ENCODE measurements around the gene PHLDB1. TPM values are rescaled to one million over a fixed set of nuclear protein-coding genes. Genes with fewer than 3 reads are reported as not detected.

PHLDB1 gene
- total RNA-seq, 6 donors from 2014 or later = 45.5 to 188 (median 100) TPM

DNA sequence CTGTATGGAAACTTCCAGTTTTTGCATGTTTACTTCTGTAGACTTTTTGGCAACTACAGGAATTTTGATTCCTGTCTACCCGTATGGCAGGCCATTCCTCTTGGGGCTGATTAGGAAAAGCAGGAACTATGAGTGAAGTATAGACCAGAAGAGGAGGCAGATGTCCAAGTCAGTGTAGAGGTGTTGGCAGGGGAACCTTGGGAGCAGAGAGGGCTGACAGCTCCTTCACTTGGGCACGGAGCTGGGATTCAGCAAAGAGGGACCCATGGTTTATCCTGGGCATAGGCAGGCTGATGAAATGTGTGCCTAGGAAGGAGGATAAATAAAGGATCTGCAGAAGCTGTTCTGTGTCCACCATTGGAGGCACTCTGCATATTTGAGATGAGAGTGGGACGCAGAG lies 39.0 kb downstream of the PHLDB1 start:
- TF ChIP-seq EP300 (IDR thresholded peaks at IDR 0.05) = no peak
- ATAC-seq (ENCODE audit: low FRiP score in 2 of 2) (no peak), DNase-seq (no peak)
- Histone ChIP-seq H3K27me3 (no peaks in the 10 kb centered on the region), H3K4me3 (no peak overlapping the region), H3K4me1 (no peaks in the 10 kb centered on the region), H3K27ac (no peak overlapping the region), H3K36me3 (peaks cover 0 to 99% (median 79%) of the 10 kb centered on the region in 4 donors), H3K9me3 (no peaks in the 10 kb centered on the region)
- WGBS, 2 donors = 78 to 80% methylated on average over 3 of the region's 3 CpGs

DNA sequence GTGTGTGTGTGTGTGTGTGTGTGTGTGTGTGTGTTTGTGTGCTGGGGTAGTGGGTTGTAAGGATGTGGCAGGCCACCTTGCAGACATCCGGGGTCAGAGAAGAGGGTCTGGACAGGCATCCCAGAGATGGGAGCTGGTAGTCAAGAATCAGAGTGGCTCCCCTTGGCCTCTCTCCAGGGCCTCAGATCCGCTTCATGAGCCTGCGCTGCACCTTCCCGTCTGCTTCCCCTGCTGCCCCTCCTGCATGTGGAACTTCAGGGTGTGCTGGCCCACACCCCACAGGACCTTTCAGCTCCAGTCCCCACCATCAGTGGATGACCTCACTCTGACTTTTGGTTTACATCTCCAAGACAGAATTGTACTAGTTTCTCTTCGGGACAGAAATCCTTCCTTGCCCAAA lies 40.9 kb downstream of the PHLDB1 start:
- TF ChIP-seq POLR2AphosphoS5 (IDR thresholded peaks at IDR 0.05) = no peak
- no peak for TF ChIP-seq POLR2A (IDR thresholded peaks at IDR 0.05)
- TF ChIP-seq EP300 (IDR thresholded peaks at IDR 0.05) = no peak
- no peak for TF ChIP-seq CTCF (IDR thresholded peaks at IDR 0.05)
- WGBS, 2 donors = 81 to 87% methylated on average over 5 of the region's 5 CpGs
- Histone ChIP-seq H3K36me3 (peaks cover 0 to 99% (median 76%) of the 10 kb centered on the region in 4 donors), H3K9me3 (no peaks in the 10 kb centered on the region), H3K4me3 (no peak overlapping the region), H3K27ac (no peak overlapping the region), H3K4me1 (no peaks in the 10 kb centered on the region), H3K27me3 (no peaks in the 10 kb centered on the region)
- ATAC-seq (ENCODE audit: low FRiP score in 2 of 2) = no peak
- DNase-seq = no peak

GRCh38 chr11:118649941-118650340 lies 42.5 kb downstream of the PHLDB1 start:
- DNase-seq (no peak), ATAC-seq (ENCODE audit: low FRiP score in 2 of 2) (no peak)
- Histone ChIP-seq H3K27ac (no peak overlapping the region), H3K4me3 (no peak overlapping the region), H3K4me1 (no peaks in the 10 kb centered on the region), H3K36me3 (peaks cover 0 to 96% (median 67%) of the 10 kb centered on the region in 4 donors), H3K27me3 (no peaks in the 10 kb centered on the region), H3K9me3 (no peaks in the 10 kb centered on the region)
- 87 to 98% methylated on average over 7 to 10 of the region's 10 CpGs for WGBS, 2 donors
- TF ChIP-seq EP300 (IDR thresholded peaks at IDR 0.05) = no peak
- no peak for TF ChIP-seq POLR2A (IDR thresholded peaks at IDR 0.05)
- TF ChIP-seq CTCF (IDR thresholded peaks at IDR 0.05) = no peak
- TF ChIP-seq POLR2AphosphoS5 (IDR thresholded peaks at IDR 0.05) = no peak

GRCh38 chr11:118650366-118650765 lies 43.0 kb downstream of the PHLDB1 start:
- no peak overlapping the region for H3K4me3 ChIP-seq
- H3K27me3 ChIP-seq = no peaks in the 10 kb centered on the region
- no peaks in the 10 kb centered on the region for H3K4me1 ChIP-seq
- TF ChIP-seq POLR2AphosphoS5 (IDR thresholded peaks at IDR 0.05) = no peak
- ATAC-seq (ENCODE audit: low FRiP score in 2 of 2) (no peak), DNase-seq (no peak)
- H3K9me3 ChIP-seq = no peaks in the 10 kb centered on the region
- H3K36me3 ChIP-seq = peaks cover 0 to 96% (median 65%) of the 10 kb centered on the region in 4 donors
- H3K27ac ChIP-seq = no peak overlapping the region
- WGBS, 2 donors = 92 to 94% methylated on average over 8 of the region's 8 CpGs

- WGBS, 2 donors = 90 to 96% methylated on average over 3 of the region's 3 CpGs
- no peak overlapping the region for H3K27ac ChIP-seq
- peaks cover 0 to 96% (median 70%) of the 10 kb centered on the region in 4 donors for H3K36me3 ChIP-seq
Observed at GRCh38 chr11:118651820-118652219, 44.4 kb downstream of the PHLDB1 start.

More at GRCh38 chr11:118651820-118652219, 44.4 kb downstream of the PHLDB1 start:
- ATAC-seq (ENCODE audit: low FRiP score in 2 of 2) = no peak
- Histone ChIP-seq H3K27me3 (no peaks in the 10 kb centered on the region), H3K4me3 (no peak overlapping the region), H3K9me3 (no peaks in the 10 kb centered on the region), H3K4me1 (no peaks in the 10 kb centered on the region)
- no peak for DNase-seq
- TF ChIP-seq EP300 (IDR thresholded peaks at IDR 0.05) (no peak), CTCF (IDR thresholded peaks at IDR 0.05) (no peak), POLR2A (IDR thresholded peaks at IDR 0.05) (no peak), POLR2AphosphoS5 (IDR thresholded peaks at IDR 0.05) (no peak)

Data from upper lobe of left lung (tissue), 6 donors.